ENCODE data around the gene TXLNG.

Gene TXLNG

GRCh38 chrX:16883487-16883804, 97.2 kb downstream of the TXLNG start:
- TF ChIP-seq CTCF (IDR thresholded peaks at IDR 0.05; ENCODE audit: insufficient read depth, low read depth, low read length, missing control alignments), result no peak
- no peak overlapping the region for H3K4me3 ChIP-seq (ENCODE audit: low read depth, low read length)
- no peak for DNase-seq (ENCODE audit: low read depth)

GRCh38 chrX:16885628-16886027, 99.4 kb downstream of the TXLNG start:
- no peak for TF ChIP-seq CTCF (IDR thresholded peaks at IDR 0.05; ENCODE audit: insufficient read depth, low read depth, low read length, missing control alignments)
- H3K4me3 ChIP-seq (ENCODE audit: low read depth, low read length), result no peak overlapping the region
- DNase-seq (ENCODE audit: low read depth), result peak; percentile 12

- peak; percentile 77 for DNase-seq (ENCODE audit: low read depth)
- no peak overlapping the region for H3K4me3 ChIP-seq (ENCODE audit: low read depth, low read length)
- TF ChIP-seq CTCF (IDR thresholded peaks at IDR 0.05; ENCODE audit: insufficient read depth, low read depth, low read length, missing control alignments), result peak; percentile 78
Observed at GRCh38 chrX:16892504-16893362, 106.5 kb downstream of the TXLNG start.
